ENCODE data around the gene SIL1. TPM values are rescaled to one million over a fixed set of nuclear protein-coding genes. Genes with fewer than 3 reads are reported as not detected.

Gene SIL1
- polyA plus RNA-seq, 4 donors: 21.6 to 68.2 (median 35.4) TPM

GRCh38 chr5:139212486-139212885 is 14.3 kb upstream of the SIL1 start:
- no peaks in the 10 kb centered on the region for H3K27me3 ChIP-seq (ENCODE audit: control insufficient read depth in 3 of 3, insufficient read depth in 3 of 3, low read length in 3 of 3)
- no peaks in the 10 kb centered on the region for H3K4me1 ChIP-seq (ENCODE audit: control insufficient read depth in 3 of 3, insufficient read depth in 2 of 3, low read depth in 1 of 3, low read length in 2 of 3)
- no peak overlapping the region for H3K4me3 ChIP-seq (ENCODE audit: low read depth in 1 of 3, low read length in 3 of 3)
- no peaks in the 10 kb centered on the region for H3K36me3 ChIP-seq (ENCODE audit: control insufficient read depth in 3 of 3, insufficient read depth in 2 of 3, low read depth in 1 of 3, low read length in 3 of 3)
- FAIRE-seq (no peak), DNase-seq (no peak)
- H3K27ac ChIP-seq (ENCODE audit: low read depth in 1 of 3, low read length in 2 of 3): no peak overlapping the region
- H3K9me3 ChIP-seq (ENCODE audit: control insufficient read depth in 2 of 2, insufficient read depth in 1 of 2, low read depth in 1 of 2, low read length in 1 of 2): no peaks in the 10 kb centered on the region
- 74 to 89% (median 76%) methylated on average over 3 of the region's 3 CpGs for WGBS, 3 donors

GRCh38 chr5:139210585-139210984 is 12.4 kb upstream of the SIL1 start:
- FAIRE-seq (no peak), DNase-seq (peak in 1 of 2 donors; percentile 28)
- Histone ChIP-seq H3K4me1 (ENCODE audit: control insufficient read depth in 3 of 3, insufficient read depth in 2 of 3, low read depth in 1 of 3, low read length in 2 of 3) (no peaks in the 10 kb centered on the region), H3K27ac (ENCODE audit: low read depth in 1 of 3, low read length in 2 of 3) (no peak overlapping the region), H3K27me3 (ENCODE audit: control insufficient read depth in 3 of 3, insufficient read depth in 3 of 3, low read length in 3 of 3) (no peaks in the 10 kb centered on the region), H3K4me3 (ENCODE audit: low read depth in 1 of 3, low read length in 3 of 3) (no peak overlapping the region), H3K9me3 (ENCODE audit: control insufficient read depth in 2 of 2, insufficient read depth in 1 of 2, low read depth in 1 of 2, low read length in 1 of 2) (no peaks in the 10 kb centered on the region), H3K36me3 (ENCODE audit: control insufficient read depth in 3 of 3, insufficient read depth in 2 of 3, low read depth in 1 of 3, low read length in 3 of 3) (no peaks in the 10 kb centered on the region)
- WGBS, 3 donors: 34 to 64% (median 56%) methylated on average over 4 of the region's 4 CpGs

- no peak overlapping the region for H3K4me3 ChIP-seq (ENCODE audit: low read depth in 1 of 3, low read length in 3 of 3)
- WGBS, 3 donors: 92 to 94% (median 92%) methylated on average over 3 of the region's 3 CpGs
- no peak for DNase-seq
- FAIRE-seq: no peak
- no peaks in the 10 kb centered on the region for H3K27me3 ChIP-seq (ENCODE audit: control insufficient read depth in 3 of 3, insufficient read depth in 3 of 3, low read length in 3 of 3)
- no peaks in the 10 kb centered on the region for H3K36me3 ChIP-seq (ENCODE audit: control insufficient read depth in 3 of 3, insufficient read depth in 2 of 3, low read depth in 1 of 3, low read length in 3 of 3)
- no peaks in the 10 kb centered on the region for H3K9me3 ChIP-seq (ENCODE audit: control insufficient read depth in 2 of 2, insufficient read depth in 1 of 2, low read depth in 1 of 2, low read length in 1 of 2)
- no peak overlapping the region for H3K27ac ChIP-seq (ENCODE audit: low read depth in 1 of 3, low read length in 2 of 3)
- H3K4me1 ChIP-seq (ENCODE audit: control insufficient read depth in 3 of 3, insufficient read depth in 2 of 3, low read depth in 1 of 3, low read length in 2 of 3): no peaks in the 10 kb centered on the region
Observed at GRCh38 chr5:139207297-139208000, 9.3 kb upstream of the SIL1 start.

DNA sequence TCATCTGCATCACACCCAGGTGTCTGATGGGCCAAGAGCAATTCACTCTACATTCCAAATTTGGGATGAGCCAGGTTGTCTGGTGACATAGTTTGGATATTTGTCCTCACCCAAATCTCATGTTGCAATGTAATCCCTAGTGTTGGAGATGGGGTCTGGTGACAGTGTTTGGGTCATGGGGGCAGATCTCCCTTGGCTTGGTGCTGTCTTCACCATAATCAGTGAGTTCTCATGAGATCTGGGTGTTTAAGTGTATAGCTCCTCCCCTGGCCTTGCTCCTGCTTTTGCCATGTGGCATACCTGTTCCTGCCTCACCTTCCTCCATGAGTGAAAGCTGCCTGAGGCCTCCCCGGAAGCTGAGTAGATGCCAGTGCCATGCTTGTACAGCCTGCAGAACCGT is 7.4 kb upstream of the SIL1 start:
- WGBS, 3 donors: 92 to 94% (median 93%) methylated on average over 2 of the region's 2 CpGs
- Histone ChIP-seq H3K4me3 (ENCODE audit: low read depth in 1 of 3, low read length in 3 of 3) (no peak overlapping the region), H3K4me1 (ENCODE audit: control insufficient read depth in 3 of 3, insufficient read depth in 2 of 3, low read depth in 1 of 3, low read length in 2 of 3) (no peaks in the 10 kb centered on the region), H3K36me3 (ENCODE audit: control insufficient read depth in 3 of 3, insufficient read depth in 2 of 3, low read depth in 1 of 3, low read length in 3 of 3) (no peaks in the 10 kb centered on the region), H3K9me3 (ENCODE audit: control insufficient read depth in 2 of 2, insufficient read depth in 1 of 2, low read depth in 1 of 2, low read length in 1 of 2) (no peaks in the 10 kb centered on the region), H3K27me3 (ENCODE audit: control insufficient read depth in 3 of 3, insufficient read depth in 3 of 3, low read length in 3 of 3) (no peaks in the 10 kb centered on the region), H3K27ac (ENCODE audit: low read depth in 1 of 3, low read length in 2 of 3) (no peak overlapping the region)
- DNase-seq (no peak), FAIRE-seq (no peak)

DNA sequence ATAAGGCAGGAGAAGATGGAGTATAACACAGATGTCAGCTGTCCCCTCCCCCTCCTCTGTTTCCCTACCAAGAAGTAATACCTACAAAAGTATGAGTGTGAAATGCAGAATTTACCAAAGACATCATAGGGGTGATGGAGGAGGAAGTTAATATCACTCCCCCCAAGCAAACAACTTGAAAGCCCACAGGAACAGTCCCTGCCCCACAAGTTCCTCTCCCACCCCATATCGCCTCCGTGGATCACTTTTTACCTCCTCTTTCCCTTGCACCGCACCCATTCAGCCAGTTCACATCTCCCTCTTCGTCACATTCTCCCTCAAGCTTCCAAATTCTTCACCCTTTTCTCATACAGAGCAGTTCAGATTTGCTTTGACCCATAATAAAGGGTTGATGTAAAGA is 7.0 kb upstream of the SIL1 start:
- Histone ChIP-seq H3K27ac (ENCODE audit: low read depth in 1 of 3, low read length in 2 of 3) (no peak overlapping the region), H3K36me3 (ENCODE audit: control insufficient read depth in 3 of 3, insufficient read depth in 2 of 3, low read depth in 1 of 3, low read length in 3 of 3) (no peaks in the 10 kb centered on the region), H3K9me3 (ENCODE audit: control insufficient read depth in 2 of 2, insufficient read depth in 1 of 2, low read depth in 1 of 2, low read length in 1 of 2) (no peaks in the 10 kb centered on the region), H3K27me3 (ENCODE audit: control insufficient read depth in 3 of 3, insufficient read depth in 3 of 3, low read length in 3 of 3) (no peaks in the 10 kb centered on the region), H3K4me1 (ENCODE audit: control insufficient read depth in 3 of 3, insufficient read depth in 2 of 3, low read depth in 1 of 3, low read length in 2 of 3) (no peaks in the 10 kb centered on the region), H3K4me3 (ENCODE audit: low read depth in 1 of 3, low read length in 3 of 3) (no peak overlapping the region)
- WGBS, 3 donors: 79 to 94% (median 79%) methylated on average over 4 of the region's 4 CpGs
- no peak for FAIRE-seq
- no peak for DNase-seq

- H3K4me3 ChIP-seq (ENCODE audit: low read depth in 1 of 3, low read length in 3 of 3): no peak overlapping the region
- H3K4me1 ChIP-seq (ENCODE audit: control insufficient read depth in 3 of 3, insufficient read depth in 2 of 3, low read depth in 1 of 3, low read length in 2 of 3): no peaks in the 10 kb centered on the region
- no peaks in the 10 kb centered on the region for H3K9me3 ChIP-seq (ENCODE audit: control insufficient read depth in 2 of 2, insufficient read depth in 1 of 2, low read depth in 1 of 2, low read length in 1 of 2)
- no peak overlapping the region for H3K27ac ChIP-seq (ENCODE audit: low read depth in 1 of 3, low read length in 2 of 3)
- H3K36me3 ChIP-seq (ENCODE audit: control insufficient read depth in 3 of 3, insufficient read depth in 2 of 3, low read depth in 1 of 3, low read length in 3 of 3): no peaks in the 10 kb centered on the region
- no peak for DNase-seq
- 60 to 80% (median 72%) methylated on average over 2 of the region's 2 CpGs for WGBS, 3 donors
- FAIRE-seq: no peak
- H3K27me3 ChIP-seq (ENCODE audit: control insufficient read depth in 3 of 3, insufficient read depth in 3 of 3, low read length in 3 of 3): no peaks in the 10 kb centered on the region
Observed at GRCh38 chr5:139204196-139204595, 6.0 kb upstream of the SIL1 start.

DNA sequence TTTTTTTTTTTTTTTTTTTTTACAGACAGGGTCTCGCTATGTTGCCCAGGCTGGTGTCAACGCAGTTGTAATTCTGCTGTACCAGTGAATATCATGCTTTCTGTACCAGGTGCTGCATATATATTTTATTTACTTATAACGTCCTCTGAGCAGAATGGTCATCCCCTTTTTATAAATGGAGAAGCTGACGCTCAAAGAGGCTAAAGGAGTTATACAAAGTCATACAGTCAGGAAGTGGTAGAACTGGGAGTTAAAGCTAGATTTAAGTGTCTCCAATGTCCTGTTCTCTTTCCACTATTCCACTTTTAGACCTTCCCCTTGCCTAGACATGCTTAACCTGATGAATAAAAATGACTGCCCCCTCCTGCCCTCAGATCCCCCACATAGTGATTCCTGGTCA is 1.2 kb upstream of the SIL1 start:
- FAIRE-seq (no peak), DNase-seq (no peak)
- no peak overlapping the region for H3K27ac ChIP-seq (ENCODE audit: low read depth in 1 of 3, low read length in 2 of 3)
- no peaks in the 10 kb centered on the region for H3K27me3 ChIP-seq (ENCODE audit: control insufficient read depth in 3 of 3, insufficient read depth in 3 of 3, low read length in 3 of 3)
- no peak overlapping the region for H3K4me3 ChIP-seq (ENCODE audit: low read depth in 1 of 3, low read length in 3 of 3)
- peaks cover 0 to 3% (median 0%) of the 10 kb centered on the region in 3 donors for H3K36me3 ChIP-seq (ENCODE audit: control insufficient read depth in 3 of 3, insufficient read depth in 2 of 3, low read depth in 1 of 3, low read length in 3 of 3)
- H3K9me3 ChIP-seq (ENCODE audit: control insufficient read depth in 2 of 2, insufficient read depth in 1 of 2, low read depth in 1 of 2, low read length in 1 of 2): no peaks in the 10 kb centered on the region
- WGBS, 3 donors: 94 to 97% (median 95%) methylated on average over 4 of the region's 4 CpGs
- no peaks in the 10 kb centered on the region for H3K4me1 ChIP-seq (ENCODE audit: control insufficient read depth in 3 of 3, insufficient read depth in 2 of 3, low read depth in 1 of 3, low read length in 2 of 3)

DNA sequence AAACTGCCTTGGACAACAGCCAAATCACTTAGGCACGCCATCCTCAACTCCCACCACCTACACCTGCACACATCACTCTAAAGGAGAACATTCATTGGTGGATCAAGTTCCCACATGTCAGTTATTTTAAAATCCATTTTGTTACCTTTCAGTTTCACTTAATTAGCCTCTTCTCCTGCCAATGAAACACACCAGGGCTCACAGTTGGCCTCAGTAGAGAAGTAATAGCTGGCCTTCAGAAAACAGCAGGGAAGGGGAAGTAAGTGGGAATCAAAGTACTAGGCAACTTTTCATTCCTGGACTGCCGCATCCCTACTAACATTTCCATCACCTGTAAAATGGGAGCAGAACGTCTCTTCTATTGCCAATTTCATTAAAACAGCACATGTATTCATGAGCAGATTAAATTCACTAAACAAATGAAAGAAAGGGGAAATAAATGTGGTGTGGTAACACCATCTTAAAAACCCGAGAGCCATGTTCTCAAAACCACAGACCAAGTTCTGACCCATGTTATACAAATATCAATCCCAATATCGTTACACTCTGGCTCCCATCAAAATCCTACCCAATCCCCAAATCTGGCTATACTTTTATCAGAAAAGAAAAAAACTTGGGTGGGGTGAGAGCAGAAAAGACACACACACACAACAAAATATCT is 1.7 kb downstream of the SIL1 start:
- Histone ChIP-seq H3K27me3 (ENCODE audit: control insufficient read depth in 3 of 3, insufficient read depth in 3 of 3, low read length in 3 of 3) (no peaks in the 10 kb centered on the region), H3K27ac (ENCODE audit: low read depth in 1 of 3, low read length in 2 of 3) (no peak overlapping the region), H3K9me3 (ENCODE audit: control insufficient read depth in 2 of 2, insufficient read depth in 1 of 2, low read depth in 1 of 2, low read length in 1 of 2) (no peaks in the 10 kb centered on the region), H3K4me3 (ENCODE audit: low read depth in 1 of 3, low read length in 3 of 3) (no peak overlapping the region), H3K4me1 (ENCODE audit: control insufficient read depth in 3 of 3, insufficient read depth in 2 of 3, low read depth in 1 of 3, low read length in 2 of 3) (no peaks in the 10 kb centered on the region), H3K36me3 (ENCODE audit: control insufficient read depth in 3 of 3, insufficient read depth in 2 of 3, low read depth in 1 of 3, low read length in 3 of 3) (peaks cover 0 to 5% (median 0%) of the 10 kb centered on the region in 3 donors)
- WGBS, 3 donors: 77 to 91% (median 83%) methylated on average over 5 of the region's 5 CpGs
- DNase-seq (no peak), FAIRE-seq (no peak)
